Mucosa of descending colon (tissue), 3 donors: Measurements from ENCODE around the gene TRMT10A. TPM values are rescaled to one million over a fixed set of nuclear protein-coding genes. Genes with fewer than 3 reads are reported as not detected.

Experiments
- ATAC-seq: fragments of 200-7000 bp; cut with Tn5 transposase; one replicate; pipeline ENCODE4 v1.9.1; 2020; ENCODE audit warnings: mild to moderate bottlenecking, moderate library complexity
- DNase-seq, 3 donors: peaks; one replicate each; pipeline ENCODE4 v3.0.0-alpha.2; 2020
- H3K36me3 ChIP-seq: fragments of 200-600 bp; one replicate; pipeline ENCODE4 v1.8.0; 2021; ENCODE audit warnings: low read depth, mild to moderate bottlenecking
- H3K4me1 ChIP-seq: fragments of 200-600 bp; one replicate; pipeline ENCODE4 v1.8.0; 2021; ENCODE audit warnings: low read depth, mild to moderate bottlenecking
- H3K4me3 ChIP-seq: fragments of 200-600 bp; one replicate; pipeline ENCODE4 v1.8.0; 2021; ENCODE audit warnings: mild to moderate bottlenecking
- H3K9me3 ChIP-seq: fragments of 200-600 bp; one replicate; pipeline ENCODE4 v1.8.0; 2021; ENCODE audit warnings: mild to moderate bottlenecking
- CTCF ChIP-seq: fragments of 200-600 bp; IDR thresholded peaks from one replicate; pipeline ENCODE4 v1.8.0; 2022; ENCODE audit warnings: antibody characterized with exemption, mild to moderate bottlenecking
- intact Hi-C, 2 donors: fragments of 100-400 bp; cut with DNase I in 1 of 2; cut with micrococcal nuclease in 1 of 2; formaldehyde crosslinking; loops; one replicate each; pipeline versions ENCODE4 v1.11.0 to v1.11.1; 2022; cut with DNase I, micrococcal nuclease
- total RNA-seq, 3 donors: library from RNA; stranded (reverse); fragmentation: NEBNext Ultra II Directional in 2 of 3; extraction: Animal tissue kit (Norgen Biotek cat#: 25700) in 2 of 3; gene quantifications; one replicate each; pipeline versions ENCODE4 v1.2.1 to v1.2.4, GENCODE V29; 2021 to 2023
- donor health status: DM: no; HTN: no; CAD: no; lungs with moderate emphysema.
- donor health status: DM: no; HTN: no; CAD: no.
- donor health status: DM: no; HTN: yes; CAD: no.

Gene TRMT10A
- total RNA-seq, 3 donors from 2014 or later: 4.6 to 9.1 (median 7.7) TPM

- intact Hi-C loops: no loop called here
- H3K4me1 ChIP-seq: no peaks in the 10 kb centered on the region
- no peak for DNase-seq
- TF ChIP-seq CTCF: no peak
- no peaks in the 10 kb centered on the region for H3K9me3 ChIP-seq
- no peak for ATAC-seq
- H3K36me3 ChIP-seq: no peaks in the 10 kb centered on the region
- no peak overlapping the region for H3K4me3 ChIP-seq
These were observed 42.9 kb upstream of the TRMT10A start for GRCh38 chr4:99606716-99607115.

- ATAC-seq (no peak), DNase-seq (no peak)
- intact Hi-C loops: no loop called here
- Histone ChIP-seq H3K4me3 (no peak overlapping the region), H3K9me3 (no peaks in the 10 kb centered on the region), H3K36me3 (no peaks in the 10 kb centered on the region), H3K4me1 (no peaks in the 10 kb centered on the region)
- no peak for TF ChIP-seq CTCF
These were observed 31.0 kb upstream of the TRMT10A start for GRCh38 chr4:99594818-99595217.

GRCh38 chr4:99593781-99594641, 30.2 kb upstream of the TRMT10A start:
- no peak for ATAC-seq
- Histone ChIP-seq H3K36me3 (no peaks in the 10 kb centered on the region), H3K4me1 (no peaks in the 10 kb centered on the region), H3K4me3 (no peak overlapping the region), H3K9me3 (no peaks in the 10 kb centered on the region)
- TF ChIP-seq CTCF: no peak
- intact Hi-C loops: no loop called here
- no peak for DNase-seq

- TF ChIP-seq CTCF: no peak
- Histone ChIP-seq H3K9me3 (no peaks in the 10 kb centered on the region), H3K4me3 (no peak overlapping the region), H3K4me1 (no peaks in the 10 kb centered on the region), H3K36me3 (no peaks in the 10 kb centered on the region)
- DNase-seq (peak in 1 of 3 donors; percentile 12), ATAC-seq (peak; percentile 79)
- intact Hi-C loops: no loop called here
These were observed 27.9 kb upstream of the TRMT10A start for GRCh38 chr4:99591757-99592156.

- no peak for TF ChIP-seq CTCF
- no peak for DNase-seq
- Histone ChIP-seq H3K9me3 (no peaks in the 10 kb centered on the region), H3K36me3 (no peaks in the 10 kb centered on the region), H3K4me3 (no peak overlapping the region), H3K4me1 (peaks cover 12% of the 10 kb centered on the region)
- no peak for ATAC-seq
- intact Hi-C loops: no loop called here
These were observed 24.0 kb upstream of the TRMT10A start for GRCh38 chr4:99587803-99588202.
